Endothelial cell (in vitro differentiated cells): Measurements from ENCODE around the gene ODAD4. TPM values are rescaled to one million over a fixed set of nuclear protein-coding genes. Genes with fewer than 3 reads are reported as not detected.

Experiments
- DNase-seq: peaks from one replicate; pipeline ENCODE4 v3.0.0; 2021; ENCODE audit warnings: low spot score
- H3K27ac Mint-ChIP-seq: one replicate; pipeline ENCODE4 v1.8.0; 2021; ENCODE audit warnings: mixed read lengths, inconsistent platforms; ENCODE audit not compliant: unreplicated experiment
- H3K27me3 Mint-ChIP-seq: one replicate; pipeline ENCODE4 v1.8.0; 2021; ENCODE audit warnings: mild to moderate bottlenecking, moderate library complexity, mixed read lengths, inconsistent platforms; ENCODE audit not compliant: unreplicated experiment
- H3K36me3 Mint-ChIP-seq: one replicate; pipeline ENCODE4 v1.8.0; 2021; ENCODE audit warnings: mild to moderate bottlenecking, low read depth, mixed read lengths, inconsistent platforms; ENCODE audit not compliant: unreplicated experiment
- H3K4me1 Mint-ChIP-seq: one replicate; pipeline ENCODE4 v1.8.0; 2021; ENCODE audit warnings: mild to moderate bottlenecking, mixed read lengths, inconsistent platforms; ENCODE audit not compliant: unreplicated experiment
- H3K4me3 Mint-ChIP-seq: one replicate; pipeline ENCODE4 v1.8.0; 2021; ENCODE audit warnings: mild to moderate bottlenecking, mixed read lengths, inconsistent platforms; ENCODE audit not compliant: unreplicated experiment
- H3K9me3 Mint-ChIP-seq: one replicate; pipeline ENCODE4 v1.8.0; 2021; ENCODE audit warnings: mixed read lengths, inconsistent platforms; ENCODE audit not compliant: unreplicated experiment
- CTCF ChIP-seq: fragments of 200-600 bp; sonication (generic); IDR thresholded peaks from one replicate; pipeline ENCODE4 v1.5.0; 2021; ENCODE audit warnings: antibody characterized with exemption; ENCODE audit not compliant: unreplicated experiment
- total RNA-seq: library from RNA; stranded (reverse); fragmentation: NEBNext Ultra II Directional; extraction: Animal tissue kit (Norgen Biotek cat#: 25700); gene quantifications from one replicate; pipeline ENCODE4 v1.2.1, GENCODE V29; 2021; ENCODE audit not compliant: unreplicated experiment

ODAD4 gene
- total RNA-seq, 1 donor from 2014 or later: 2.2 TPM

- Mint-ChIP-seq H3K4me3 (peak within 1 kb of the TSS; percentile 81), H3K27me3 (peaks cover 30% of the 10 kb centered on the region), H3K27ac (peak within 1 kb of the TSS; percentile 36), H3K36me3 (peaks cover 18% of the 10 kb centered on the region), H3K4me1 (peaks cover 19% of the 10 kb centered on the region), H3K9me3 (no peaks in the 10 kb centered on the region)
- no peak for TF ChIP-seq CTCF
- DNase-seq: peak; percentile 90
These were observed 36.2 kb downstream of the ODAD4 start, which contains the start of gene CNP for GRCh38 chr17:41966463-41967140. Gene CNP, plus strand, starts transcription at chr17:41966795. Its CDS starts 90 bp downstream, at chr17:41966885.

GRCh38 chr17:41967141-41967920 is 36.9 kb downstream of the ODAD4 start:
- H3K27me3 Mint-ChIP-seq: peaks cover 30% of the 10 kb centered on the region
- peak overlapping the region; percentile 6 for H3K27ac Mint-ChIP-seq
- H3K4me3 Mint-ChIP-seq: peak overlapping the region; percentile 81
- H3K9me3 Mint-ChIP-seq: no peaks in the 10 kb centered on the region
- TF ChIP-seq CTCF: no peak
- H3K36me3 Mint-ChIP-seq: peaks cover 18% of the 10 kb centered on the region
- DNase-seq: no peak
- peaks cover 19% of the 10 kb centered on the region for H3K4me1 Mint-ChIP-seq

GRCh38 chr17:41967921-41968578 is 37.6 kb downstream of the ODAD4 start:
- H3K36me3 Mint-ChIP-seq: peaks cover 23% of the 10 kb centered on the region
- peak overlapping the region; percentile 81 for H3K4me3 Mint-ChIP-seq
- no peaks in the 10 kb centered on the region for H3K9me3 Mint-ChIP-seq
- DNase-seq: no peak
- peaks cover 26% of the 10 kb centered on the region for H3K27me3 Mint-ChIP-seq
- H3K4me1 Mint-ChIP-seq: peaks cover 20% of the 10 kb centered on the region
- peak overlapping the region; percentile 6 for H3K27ac Mint-ChIP-seq
- no peak for TF ChIP-seq CTCF

- Mint-ChIP-seq H3K36me3 (peaks cover 23% of the 10 kb centered on the region), H3K9me3 (no peaks in the 10 kb centered on the region), H3K27ac (no peak overlapping the region), H3K4me1 (peaks cover 20% of the 10 kb centered on the region), H3K27me3 (peaks cover 27% of the 10 kb centered on the region), H3K4me3 (peak overlapping the region; percentile 37)
- no peak for TF ChIP-seq CTCF
- DNase-seq: no peak
These were observed 38.3 kb downstream of the ODAD4 start for GRCh38 chr17:41968676-41969075.
